C4-2B (cell line): ENCODE results near the gene RASD2.

Source experiments
- H3K27ac ChIP-seq: fragments of 450-650 bp; 2 replicates; pipeline ENCODE4 v1.5.1; 2017
- ZFX ChIP-seq: fragments of 450-650 bp; IDR thresholded peaks from 2 replicates; pipeline ENCODE4 v1.6.1; 2017
- TF ChIP-seq, protein P1 (sequence below): fragments of 450-650 bp; conservative IDR thresholded peaks from 2 replicates; pipeline ENCODE4 v1.5.1; 2017; ENCODE audit warnings: mild to moderate bottlenecking

The RASD2 gene

GRCh38 chr22:35544189-35544588, 3.6 kb downstream of the RASD2 start:
- TF ChIP-seq, protein P1, sequence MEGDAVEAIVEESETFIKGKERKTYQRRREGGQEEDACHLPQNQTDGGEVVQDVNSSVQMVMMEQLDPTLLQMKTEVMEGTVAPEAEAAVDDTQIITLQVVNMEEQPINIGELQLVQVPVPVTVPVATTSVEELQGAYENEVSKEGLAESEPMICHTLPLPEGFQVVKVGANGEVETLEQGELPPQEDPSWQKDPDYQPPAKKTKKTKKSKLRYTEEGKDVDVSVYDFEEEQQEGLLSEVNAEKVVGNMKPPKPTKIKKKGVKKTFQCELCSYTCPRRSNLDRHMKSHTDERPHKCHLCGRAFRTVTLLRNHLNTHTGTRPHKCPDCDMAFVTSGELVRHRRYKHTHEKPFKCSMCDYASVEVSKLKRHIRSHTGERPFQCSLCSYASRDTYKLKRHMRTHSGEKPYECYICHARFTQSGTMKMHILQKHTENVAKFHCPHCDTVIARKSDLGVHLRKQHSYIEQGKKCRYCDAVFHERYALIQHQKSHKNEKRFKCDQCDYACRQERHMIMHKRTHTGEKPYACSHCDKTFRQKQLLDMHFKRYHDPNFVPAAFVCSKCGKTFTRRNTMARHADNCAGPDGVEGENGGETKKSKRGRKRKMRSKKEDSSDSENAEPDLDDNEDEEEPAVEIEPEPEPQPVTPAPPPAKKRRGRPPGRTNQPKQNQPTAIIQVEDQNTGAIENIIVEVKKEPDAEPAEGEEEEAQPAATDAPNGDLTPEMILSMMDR, result no peak
- TF ChIP-seq ZFX, result no peak
- H3K27ac ChIP-seq, result no peak overlapping the region

DNA sequence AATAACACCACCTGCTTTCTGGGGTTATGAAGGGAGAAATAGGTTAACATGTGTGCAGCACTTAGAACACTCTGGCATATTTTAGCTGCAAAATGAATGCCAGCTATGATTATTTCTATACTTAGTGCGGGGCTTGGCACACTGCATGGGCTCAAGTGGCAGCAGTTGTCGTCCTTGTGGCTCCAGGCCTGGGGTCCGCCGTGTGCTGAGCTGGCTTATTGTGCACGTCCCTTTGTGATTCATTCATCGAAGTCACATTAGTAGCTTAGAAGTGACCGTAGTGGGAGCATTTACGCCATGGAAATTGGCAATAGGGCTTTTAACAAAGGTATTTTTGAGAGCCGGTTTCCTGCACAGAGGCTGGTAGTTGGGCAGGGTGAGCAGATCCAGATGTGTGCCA, 4.2 kb downstream of the RASD2 start:
- no peak overlapping the region for H3K27ac ChIP-seq
- TF ChIP-seq, protein P1, result no peak
- no peak for TF ChIP-seq ZFX

- H3K27ac ChIP-seq, result no peak overlapping the region
These were observed 6.3 kb downstream of the RASD2 start for GRCh38 chr22:35546886-35547285.

GRCh38 chr22:35547987-35548721, 7.5 kb downstream of the RASD2 start:
- TF ChIP-seq, protein P1, result no peak
- no peak for TF ChIP-seq ZFX
- no peak overlapping the region for H3K27ac ChIP-seq

More at GRCh38 chr22:35546886-35547285, 6.3 kb downstream of the RASD2 start:
- TF ChIP-seq ZFX, result no peak
- TF ChIP-seq, protein P1, result no peak

GRCh38 chr22:35548722-35549112, 8.1 kb downstream of the RASD2 start:
- TF ChIP-seq ZFX, result no peak
- TF ChIP-seq, protein P1, result no peak
- no peak overlapping the region for H3K27ac ChIP-seq

DNA sequence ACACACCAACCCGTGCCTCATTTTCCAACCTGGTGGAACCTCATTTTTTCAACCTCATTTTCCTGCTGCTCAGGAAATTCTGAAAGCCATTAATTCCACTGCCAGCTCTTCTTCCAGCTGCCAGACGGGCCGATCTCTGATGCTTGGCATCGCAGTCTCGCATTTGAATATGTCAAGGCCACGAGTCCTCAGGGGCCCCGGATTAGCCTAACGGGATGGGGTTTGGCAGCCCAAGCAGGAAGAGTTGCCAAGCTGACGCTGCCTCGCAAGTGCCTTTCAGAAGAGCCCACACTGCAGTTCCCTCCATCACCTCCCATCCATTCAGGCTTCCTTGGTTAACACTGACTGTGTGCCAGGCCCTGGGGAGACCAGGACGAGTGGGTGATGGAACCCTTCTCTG, 8.7 kb downstream of the RASD2 start:
- TF ChIP-seq ZFX, result no peak
- TF ChIP-seq, protein P1, result no peak
- H3K27ac ChIP-seq, result no peak overlapping the region

GRCh38 chr22:35551549-35552177, 11.0 kb downstream of the RASD2 start:
- H3K27ac ChIP-seq, result no peak overlapping the region
- TF ChIP-seq, protein P1, result no peak
- TF ChIP-seq ZFX, result no peak
